OCI-LY1 (cell line): ENCODE data around the gene NELL2.

Experiments
- EZH2 ChIP-seq: fragments of 200-600 bp; sonication (generic), shearing (Covaris generic); IDR thresholded peaks from 2 replicates; pipeline ENCODE4 v1.8.0; 2017; ENCODE audit warnings: borderline replicate concordance, mixed run types, mild to moderate bottlenecking, antibody characterized with exemption, low read length, moderate library complexity, mixed read lengths
- TF ChIP-seq, protein P1 (sequence below): fragments of 200-600 bp; sonication (generic), shearing (Covaris generic); IDR thresholded peaks from 2 replicates; pipeline ENCODE4 v1.5.1; 2017; ENCODE audit warnings: mild to moderate bottlenecking, antibody characterized with exemption, low read length, moderate library complexity, mixed read lengths

DNA sequence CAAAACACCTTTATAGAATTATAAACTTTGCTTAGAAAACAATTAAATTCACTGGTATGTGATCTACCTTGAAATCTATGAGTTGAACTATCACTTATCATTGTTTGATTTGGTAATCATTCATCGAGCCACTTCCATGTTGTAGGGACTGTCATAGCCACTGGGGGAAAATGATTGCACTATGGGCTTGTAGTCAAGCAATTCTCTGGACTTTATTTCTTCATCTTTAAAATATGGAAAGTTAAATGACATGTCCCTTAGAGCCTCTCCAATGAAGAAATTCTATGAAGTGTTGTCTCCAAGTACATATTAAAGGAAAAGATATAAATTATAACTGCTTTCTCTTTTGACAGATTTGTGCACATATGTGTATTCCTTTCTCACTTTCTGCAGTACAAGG, 97.3 kb downstream of the NELL2 start:
- TF ChIP-seq, protein P1, sequence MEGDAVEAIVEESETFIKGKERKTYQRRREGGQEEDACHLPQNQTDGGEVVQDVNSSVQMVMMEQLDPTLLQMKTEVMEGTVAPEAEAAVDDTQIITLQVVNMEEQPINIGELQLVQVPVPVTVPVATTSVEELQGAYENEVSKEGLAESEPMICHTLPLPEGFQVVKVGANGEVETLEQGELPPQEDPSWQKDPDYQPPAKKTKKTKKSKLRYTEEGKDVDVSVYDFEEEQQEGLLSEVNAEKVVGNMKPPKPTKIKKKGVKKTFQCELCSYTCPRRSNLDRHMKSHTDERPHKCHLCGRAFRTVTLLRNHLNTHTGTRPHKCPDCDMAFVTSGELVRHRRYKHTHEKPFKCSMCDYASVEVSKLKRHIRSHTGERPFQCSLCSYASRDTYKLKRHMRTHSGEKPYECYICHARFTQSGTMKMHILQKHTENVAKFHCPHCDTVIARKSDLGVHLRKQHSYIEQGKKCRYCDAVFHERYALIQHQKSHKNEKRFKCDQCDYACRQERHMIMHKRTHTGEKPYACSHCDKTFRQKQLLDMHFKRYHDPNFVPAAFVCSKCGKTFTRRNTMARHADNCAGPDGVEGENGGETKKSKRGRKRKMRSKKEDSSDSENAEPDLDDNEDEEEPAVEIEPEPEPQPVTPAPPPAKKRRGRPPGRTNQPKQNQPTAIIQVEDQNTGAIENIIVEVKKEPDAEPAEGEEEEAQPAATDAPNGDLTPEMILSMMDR: no peak
- no peak for TF ChIP-seq EZH2
